ENCODE measurements around the gene ACAP2. TPM values are rescaled to one million over a fixed set of nuclear protein-coding genes. Genes with fewer than 3 reads are reported as not detected.

The ACAP2 gene
- total and polyA plus RNA-seq, 4 donors = 4.5 to 28.5 (median 23.3) TPM

DNA sequence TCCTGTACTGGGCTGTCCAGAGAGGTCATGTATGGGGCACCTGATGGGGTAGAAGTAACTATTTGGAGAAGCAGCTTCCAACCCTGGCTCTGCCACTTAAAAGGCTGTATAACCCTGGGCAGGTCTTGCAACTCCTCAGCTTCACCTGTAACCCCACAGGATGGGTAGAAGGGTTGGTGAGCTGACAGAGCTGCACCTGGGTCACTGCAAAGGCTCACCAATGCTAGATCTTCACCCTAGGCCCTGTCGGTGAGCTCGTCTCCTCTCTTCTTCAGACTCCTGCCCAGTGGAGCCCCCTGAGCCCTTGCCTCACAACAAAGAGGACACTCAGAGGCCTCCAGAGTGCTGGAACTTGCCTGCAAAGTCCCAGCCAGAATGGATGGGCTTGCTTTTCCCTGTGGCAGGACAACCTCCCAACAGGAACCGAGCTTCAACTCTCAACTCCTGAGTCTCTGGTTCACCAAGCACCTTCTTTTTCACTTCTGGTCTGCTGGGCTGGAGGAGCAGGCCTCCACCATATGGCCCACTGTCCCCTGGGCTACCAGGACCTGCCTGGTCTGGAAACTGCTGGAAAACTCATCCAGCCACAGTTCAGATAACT is 217.7 kb downstream of the ACAP2 start:
- Histone ChIP-seq H3K36me3 (ENCODE audit: control insufficient read depth in 4 of 4, insufficient read depth in 3 of 4, low read depth in 1 of 4, low read length in 3 of 4) (no peaks in the 10 kb centered on the region), H3K4me3 (ENCODE audit: low read depth in 1 of 3, low read length in 3 of 3) (no peak overlapping the region), H3K9ac (ENCODE audit: low read depth in 1 of 2, low read length in 2 of 2) (no peak overlapping the region), H3K9me3 (ENCODE audit: control insufficient read depth in 4 of 4, low read length in 3 of 4) (no peaks in the 10 kb centered on the region), H3K27me3 (ENCODE audit: control insufficient read depth in 4 of 4, insufficient read depth in 4 of 4, low read length in 3 of 4) (no peaks in the 10 kb centered on the region), H3K27ac (ENCODE audit: low read depth in 1 of 2, low read length in 2 of 2) (no peak overlapping the region), H3K4me1 (ENCODE audit: control insufficient read depth in 4 of 4, insufficient read depth in 4 of 4, low read length in 3 of 4) (peaks cover 0 to 1% (median 0%) of the 10 kb centered on the region in 4 donors)
- no peak for DNase-seq (ENCODE audit: low spot score)
- WGBS = 97% methylated on average over 3 of the region's 3 CpGs
- TF ChIP-seq FOXA1 (IDR thresholded peaks at IDR 0.05) (no peak), HNF4A (conservative IDR thresholded peaks at IDR 0.05) (no peak), RAD21 (IDR thresholded peaks at IDR 0.05) (no peak), JUND (IDR thresholded peaks at IDR 0.05) (no peak)

Small RNAs within 50 kb of the gene (small RNA-seq; reads per million reads assigned to genes)
- not detected for gene RF00019

Other genes with a start within 250 kb of the ACAP2 start
- gene XXYLT1, start 171.9 kb downstream of the ACAP2 start, total RNA-seq = 1 to 10 TPM; 3.7 to 7.6 TPM
- 1 to 10 TPM in 1 of 2 donors, under 1 TPM in 1; 0.93 to 1.9 TPM for gene XXYLT1, start 171.9 kb downstream of the ACAP2 start, polyA plus RNA-seq
- gene PPP1R2, start 100.3 kb upstream of the ACAP2 start, total RNA-seq = 10 to 100 TPM; 13.6 to 21.4 TPM
- 10 to 100 TPM in 1 of 2 donors, 1 to 10 TPM in 1; 9.3 to 18.5 TPM for gene PPP1R2, start 100.3 kb upstream of the ACAP2 start, polyA plus RNA-seq
- under 1 TPM in 1 of 2 donors, not detected in 1; 0.33 TPM for gene APOD, start 140.9 kb upstream of the ACAP2 start, total RNA-seq
- gene APOD, start 140.9 kb upstream of the ACAP2 start, polyA plus RNA-seq = 1 to 10 TPM in 1 of 2 donors, under 1 TPM in 1; 0.56 to 4.0 TPM

Measured in liver (tissue), 10 donors.